ENCODE data around the gene CCPG1. TPM values are rescaled to one million over a fixed set of nuclear protein-coding genes. Genes with fewer than 3 reads are reported as not detected.

CCPG1 gene
- total and polyA plus RNA-seq, 10 of the 15 experiments (the other 5 are each of a cell fraction or from before 2014, with no cell fraction given), result 5.1 to 15.8 (median 10.0) TPM

DNA sequence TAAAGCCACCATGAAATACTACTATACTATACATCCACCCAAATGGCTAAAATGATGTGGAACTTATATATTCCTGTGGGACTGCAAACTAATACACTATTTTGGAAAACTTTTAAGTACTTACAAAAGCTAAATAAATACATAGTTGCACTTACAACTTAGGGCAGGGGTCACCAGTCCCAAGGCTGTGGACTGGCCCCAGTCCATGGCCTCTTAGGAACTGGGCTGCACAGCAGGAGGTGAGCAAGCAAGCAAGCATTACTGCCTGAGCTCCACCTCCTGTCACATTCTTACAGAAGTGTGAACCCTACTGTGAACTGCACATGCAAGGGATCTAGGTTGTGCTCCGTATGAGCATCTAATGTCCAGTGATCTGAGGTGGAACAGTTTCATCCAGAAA lies 71.0 kb downstream of the CCPG1 start:
- no peak for DNase-seq (ENCODE audit: low read depth, low spot score)
- Histone ChIP-seq H3K9ac (ENCODE audit: control insufficient read depth, insufficient read depth, low read length) (no peak overlapping the region), H3K4me3 (no peak overlapping the region), H3K4me2 (ENCODE audit: control insufficient read depth, insufficient read depth) (no peak overlapping the region), H3K27ac (ENCODE audit: control insufficient read depth, insufficient read depth) (no peak overlapping the region), H2AFZ (ENCODE audit: control insufficient read depth, low read depth, low read length) (no peak overlapping the region), H3K27me3 (replicated peaks in 1 of 2; ENCODE audit: control insufficient read depth in 2 of 2, insufficient read depth in 2 of 2, low read length in 1 of 2) (no peaks in the 10 kb centered on the region), H3K4me1 (ENCODE audit: control insufficient read depth, insufficient read depth, low read length) (no peaks in the 10 kb centered on the region), H4K20me1 (ENCODE audit: control insufficient read depth, insufficient read depth) (no peaks in the 10 kb centered on the region), H3K9me3 (replicated peaks; ENCODE audit: control insufficient read depth, insufficient read depth, low read length) (no peaks in the 10 kb centered on the region), H3K36me3 (ENCODE audit: control insufficient read depth in 2 of 2, insufficient read depth in 2 of 2, low read length in 1 of 2) (peaks cover 0 to 23% of the 10 kb centered on the region in 2 experiments; a peak in 2 of 4 replicates), H3K79me2 (ENCODE audit: control insufficient read depth, insufficient read depth, low read length) (no peaks in the 10 kb centered on the region)
- ChIA-PET POLR2A (no interaction called here), RAD21 (ENCODE audit: unreplicated experiment) (no interaction called here), SMC1A (ENCODE audit: uncharacterized antibody, unreplicated experiment) (interaction anchor here (1.2 kb wide), 1 partner anchor 12 kb away, joined by 3 read pairs; no protein-coding TSS in a partner anchor), CTCF (no interaction called here)
- FAIRE-seq, result no peak
- no peak for ATAC-seq
- in situ Hi-C loops (cut with MboI), result no loop called here
- 100% methylated on average over 1 of the region's 1 CpG for WGBS (ENCODE audit: insufficient coverage, insufficient replicate concordance, low lambda C conversion rate, missing lambda C conversion rate)
- intact Hi-C loops (cut with micrococcal nuclease; ENCODE audit: unreplicated experiment), result no loop called here
- no TSS peak for BruUV-seq (replicated peaks)
- TF ChIP-seq, protein P1, sequence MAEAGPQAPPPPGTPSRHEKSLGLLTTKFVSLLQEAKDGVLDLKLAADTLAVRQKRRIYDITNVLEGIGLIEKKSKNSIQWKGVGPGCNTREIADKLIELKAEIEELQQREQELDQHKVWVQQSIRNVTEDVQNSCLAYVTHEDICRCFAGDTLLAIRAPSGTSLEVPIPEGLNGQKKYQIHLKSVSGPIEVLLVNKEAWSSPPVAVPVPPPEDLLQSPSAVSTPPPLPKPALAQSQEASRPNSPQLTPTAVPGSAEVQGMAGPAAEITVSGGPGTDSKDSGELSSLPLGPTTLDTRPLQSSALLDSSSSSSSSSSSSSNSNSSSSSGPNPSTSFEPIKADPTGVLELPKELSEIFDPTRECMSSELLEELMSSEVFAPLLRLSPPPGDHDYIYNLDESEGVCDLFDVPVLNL (IDR thresholded peaks at IDR 0.05; ENCODE audit: low read depth, low read length), result no peak
- TF ChIP-seq BRCA1 (IDR thresholded peaks at IDR 0.05; ENCODE audit: low read depth, low read length) (no peak), RBBP5 (conservative IDR thresholded peaks at IDR 0.05) (no peak), ZSCAN29 (IDR thresholded peaks at IDR 0.05) (no peak), EED (IDR thresholded peaks at IDR 0.05; ENCODE audit: low read depth) (no peak), KAT2A (conservative IDR thresholded peaks at IDR 0.05; ENCODE audit: control insufficient read depth, low read depth, low read length) (no peak), YY1 (IDR thresholded peaks at IDR 0.05; ENCODE audit: low read depth, low read length) (no peak), RELA (IDR thresholded peaks at IDR 0.05; ENCODE audit: borderline replicate concordance, partially characterized antibody) (no peak), CBFB (IDR thresholded peaks at IDR 0.05; ENCODE audit: low read depth) (no peak)
- TF ChIP-seq, protein P2, sequence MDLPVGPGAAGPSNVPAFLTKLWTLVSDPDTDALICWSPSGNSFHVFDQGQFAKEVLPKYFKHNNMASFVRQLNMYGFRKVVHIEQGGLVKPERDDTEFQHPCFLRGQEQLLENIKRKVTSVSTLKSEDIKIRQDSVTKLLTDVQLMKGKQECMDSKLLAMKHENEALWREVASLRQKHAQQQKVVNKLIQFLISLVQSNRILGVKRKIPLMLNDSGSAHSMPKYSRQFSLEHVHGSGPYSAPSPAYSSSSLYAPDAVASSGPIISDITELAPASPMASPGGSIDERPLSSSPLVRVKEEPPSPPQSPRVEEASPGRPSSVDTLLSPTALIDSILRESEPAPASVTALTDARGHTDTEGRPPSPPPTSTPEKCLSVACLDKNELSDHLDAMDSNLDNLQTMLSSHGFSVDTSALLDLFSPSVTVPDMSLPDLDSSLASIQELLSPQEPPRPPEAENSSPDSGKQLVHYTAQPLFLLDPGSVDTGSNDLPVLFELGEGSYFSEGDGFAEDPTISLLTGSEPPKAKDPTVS (IDR thresholded peaks at IDR 0.05; ENCODE audit: low read depth, low read length), result no peak
- TF ChIP-seq, protein P3, sequence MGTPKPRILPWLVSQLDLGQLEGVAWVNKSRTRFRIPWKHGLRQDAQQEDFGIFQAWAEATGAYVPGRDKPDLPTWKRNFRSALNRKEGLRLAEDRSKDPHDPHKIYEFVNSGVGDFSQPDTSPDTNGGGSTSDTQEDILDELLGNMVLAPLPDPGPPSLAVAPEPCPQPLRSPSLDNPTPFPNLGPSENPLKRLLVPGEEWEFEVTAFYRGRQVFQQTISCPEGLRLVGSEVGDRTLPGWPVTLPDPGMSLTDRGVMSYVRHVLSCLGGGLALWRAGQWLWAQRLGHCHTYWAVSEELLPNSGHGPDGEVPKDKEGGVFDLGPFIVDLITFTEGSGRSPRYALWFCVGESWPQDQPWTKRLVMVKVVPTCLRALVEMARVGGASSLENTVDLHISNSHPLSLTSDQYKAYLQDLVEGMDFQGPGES (IDR thresholded peaks at IDR 0.05), result no peak
- TF ChIP-seq, protein P4, sequence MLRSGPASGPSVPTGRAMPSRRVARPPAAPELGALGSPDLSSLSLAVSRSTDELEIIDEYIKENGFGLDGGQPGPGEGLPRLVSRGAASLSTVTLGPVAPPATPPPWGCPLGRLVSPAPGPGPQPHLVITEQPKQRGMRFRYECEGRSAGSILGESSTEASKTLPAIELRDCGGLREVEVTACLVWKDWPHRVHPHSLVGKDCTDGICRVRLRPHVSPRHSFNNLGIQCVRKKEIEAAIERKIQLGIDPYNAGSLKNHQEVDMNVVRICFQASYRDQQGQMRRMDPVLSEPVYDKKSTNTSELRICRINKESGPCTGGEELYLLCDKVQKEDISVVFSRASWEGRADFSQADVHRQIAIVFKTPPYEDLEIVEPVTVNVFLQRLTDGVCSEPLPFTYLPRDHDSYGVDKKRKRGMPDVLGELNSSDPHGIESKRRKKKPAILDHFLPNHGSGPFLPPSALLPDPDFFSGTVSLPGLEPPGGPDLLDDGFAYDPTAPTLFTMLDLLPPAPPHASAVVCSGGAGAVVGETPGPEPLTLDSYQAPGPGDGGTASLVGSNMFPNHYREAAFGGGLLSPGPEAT (IDR thresholded peaks at IDR 0.05; ENCODE audit: low read depth), result no peak
- TF ChIP-seq, protein P5, sequence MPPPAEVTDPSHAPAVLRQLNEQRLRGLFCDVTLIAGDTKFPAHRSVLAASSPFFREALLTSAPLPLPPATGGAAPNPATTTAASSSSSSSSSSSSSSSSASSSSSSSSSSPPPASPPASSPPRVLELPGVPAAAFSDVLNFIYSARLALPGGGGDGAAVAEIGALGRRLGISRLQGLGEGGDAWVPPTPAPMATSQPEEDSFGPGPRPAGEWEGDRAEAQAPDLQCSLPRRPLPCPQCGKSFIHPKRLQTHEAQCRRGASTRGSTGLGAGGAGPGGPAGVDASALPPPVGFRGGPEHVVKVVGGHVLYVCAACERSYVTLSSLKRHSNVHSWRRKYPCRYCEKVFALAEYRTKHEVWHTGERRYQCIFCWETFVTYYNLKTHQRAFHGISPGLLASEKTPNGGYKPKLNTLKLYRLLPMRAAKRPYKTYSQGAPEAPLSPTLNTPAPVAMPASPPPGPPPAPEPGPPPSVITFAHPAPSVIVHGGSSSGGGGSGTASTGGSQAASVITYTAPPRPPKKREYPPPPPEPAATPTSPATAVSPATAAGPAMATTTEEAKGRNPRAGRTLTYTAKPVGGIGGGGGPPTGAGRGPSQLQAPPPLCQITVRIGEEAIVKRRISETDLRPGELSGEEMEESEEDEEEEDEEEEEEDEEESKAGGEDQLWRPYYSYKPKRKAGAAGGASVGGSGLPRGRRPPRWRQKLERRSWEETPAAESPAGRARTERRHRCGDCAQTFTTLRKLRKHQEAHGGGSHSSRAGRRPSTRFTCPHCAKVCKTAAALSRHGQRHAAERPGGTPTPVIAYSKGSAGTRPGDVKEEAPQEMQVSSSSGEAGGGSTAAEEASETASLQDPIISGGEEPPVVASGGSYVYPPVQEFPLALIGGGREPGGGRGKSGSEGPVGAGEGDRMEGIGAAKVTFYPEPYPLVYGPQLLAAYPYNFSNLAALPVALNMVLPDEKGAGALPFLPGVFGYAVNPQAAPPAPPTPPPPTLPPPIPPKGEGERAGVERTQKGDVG (CRISPR knock-in tag; IDR thresholded peaks at IDR 0.05), result no peak
- TF ChIP-seq, protein P6, sequence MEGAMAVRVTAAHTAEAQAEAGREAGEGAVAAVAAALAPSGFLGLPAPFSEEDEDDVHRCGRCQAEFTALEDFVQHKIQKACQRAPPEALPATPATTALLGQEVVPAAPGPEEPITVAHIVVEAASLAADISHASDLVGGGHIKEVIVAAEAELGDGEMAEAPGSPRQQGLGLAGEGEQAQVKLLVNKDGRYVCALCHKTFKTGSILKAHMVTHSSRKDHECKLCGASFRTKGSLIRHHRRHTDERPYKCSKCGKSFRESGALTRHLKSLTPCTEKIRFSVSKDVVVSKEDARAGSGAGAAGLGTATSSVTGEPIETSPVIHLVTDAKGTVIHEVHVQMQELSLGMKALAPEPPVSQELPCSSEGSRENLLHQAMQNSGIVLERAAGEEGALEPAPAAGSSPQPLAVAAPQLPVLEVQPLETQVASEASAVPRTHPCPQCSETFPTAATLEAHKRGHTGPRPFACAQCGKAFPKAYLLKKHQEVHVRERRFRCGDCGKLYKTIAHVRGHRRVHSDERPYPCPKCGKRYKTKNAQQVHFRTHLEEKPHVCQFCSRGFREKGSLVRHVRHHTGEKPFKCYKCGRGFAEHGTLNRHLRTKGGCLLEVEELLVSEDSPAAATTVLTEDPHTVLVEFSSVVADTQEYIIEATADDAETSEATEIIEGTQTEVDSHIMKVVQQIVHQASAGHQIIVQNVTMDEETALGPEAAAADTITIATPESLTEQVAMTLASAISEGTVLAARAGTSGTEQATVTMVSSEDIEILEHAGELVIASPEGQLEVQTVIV (IDR thresholded peaks at IDR 0.05; ENCODE audit: borderline replicate concordance, partially characterized antibody), result no peak

Data from GM12878 (cell line).